Measurements from ENCODE around the gene KMT2D. TPM values are rescaled to one million over a fixed set of nuclear protein-coding genes. Genes with fewer than 3 reads are reported as not detected.

Gene KMT2D
- total RNA-seq, 1 donor from 2014 or later = 38.8 TPM

DNA sequence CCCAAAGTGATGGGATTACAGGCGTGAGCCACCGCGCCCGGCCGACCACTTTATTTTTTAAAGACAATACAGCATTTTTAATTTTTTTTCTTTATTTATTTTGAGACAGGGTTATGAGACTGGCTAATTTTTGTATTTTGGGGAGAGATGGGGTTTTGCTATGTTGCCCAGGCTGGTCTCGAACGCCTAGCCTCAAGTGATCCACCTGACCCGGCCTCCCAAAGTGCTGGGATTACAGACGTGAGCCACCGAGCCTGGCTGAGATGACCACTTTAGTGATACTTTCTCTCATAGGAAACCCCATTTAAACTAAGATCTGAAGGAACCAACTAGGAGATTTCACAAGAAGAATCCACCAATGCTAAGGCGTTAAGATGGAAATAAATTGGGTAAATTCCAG, 10.4 kb upstream of the KMT2D start:
- no peak overlapping the region for H3K4me3 ChIP-seq
- TF ChIP-seq POLR2AphosphoS5 (IDR thresholded peaks at IDR 0.05; ENCODE audit: insufficient read depth in 1 of 2, low read depth in 1 of 2) (no peak), POLR2A (IDR thresholded peaks at IDR 0.05) (no peak)
- TF ChIP-seq, protein P1, sequence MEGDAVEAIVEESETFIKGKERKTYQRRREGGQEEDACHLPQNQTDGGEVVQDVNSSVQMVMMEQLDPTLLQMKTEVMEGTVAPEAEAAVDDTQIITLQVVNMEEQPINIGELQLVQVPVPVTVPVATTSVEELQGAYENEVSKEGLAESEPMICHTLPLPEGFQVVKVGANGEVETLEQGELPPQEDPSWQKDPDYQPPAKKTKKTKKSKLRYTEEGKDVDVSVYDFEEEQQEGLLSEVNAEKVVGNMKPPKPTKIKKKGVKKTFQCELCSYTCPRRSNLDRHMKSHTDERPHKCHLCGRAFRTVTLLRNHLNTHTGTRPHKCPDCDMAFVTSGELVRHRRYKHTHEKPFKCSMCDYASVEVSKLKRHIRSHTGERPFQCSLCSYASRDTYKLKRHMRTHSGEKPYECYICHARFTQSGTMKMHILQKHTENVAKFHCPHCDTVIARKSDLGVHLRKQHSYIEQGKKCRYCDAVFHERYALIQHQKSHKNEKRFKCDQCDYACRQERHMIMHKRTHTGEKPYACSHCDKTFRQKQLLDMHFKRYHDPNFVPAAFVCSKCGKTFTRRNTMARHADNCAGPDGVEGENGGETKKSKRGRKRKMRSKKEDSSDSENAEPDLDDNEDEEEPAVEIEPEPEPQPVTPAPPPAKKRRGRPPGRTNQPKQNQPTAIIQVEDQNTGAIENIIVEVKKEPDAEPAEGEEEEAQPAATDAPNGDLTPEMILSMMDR (IDR thresholded peaks at IDR 0.05) = no peak

DNA sequence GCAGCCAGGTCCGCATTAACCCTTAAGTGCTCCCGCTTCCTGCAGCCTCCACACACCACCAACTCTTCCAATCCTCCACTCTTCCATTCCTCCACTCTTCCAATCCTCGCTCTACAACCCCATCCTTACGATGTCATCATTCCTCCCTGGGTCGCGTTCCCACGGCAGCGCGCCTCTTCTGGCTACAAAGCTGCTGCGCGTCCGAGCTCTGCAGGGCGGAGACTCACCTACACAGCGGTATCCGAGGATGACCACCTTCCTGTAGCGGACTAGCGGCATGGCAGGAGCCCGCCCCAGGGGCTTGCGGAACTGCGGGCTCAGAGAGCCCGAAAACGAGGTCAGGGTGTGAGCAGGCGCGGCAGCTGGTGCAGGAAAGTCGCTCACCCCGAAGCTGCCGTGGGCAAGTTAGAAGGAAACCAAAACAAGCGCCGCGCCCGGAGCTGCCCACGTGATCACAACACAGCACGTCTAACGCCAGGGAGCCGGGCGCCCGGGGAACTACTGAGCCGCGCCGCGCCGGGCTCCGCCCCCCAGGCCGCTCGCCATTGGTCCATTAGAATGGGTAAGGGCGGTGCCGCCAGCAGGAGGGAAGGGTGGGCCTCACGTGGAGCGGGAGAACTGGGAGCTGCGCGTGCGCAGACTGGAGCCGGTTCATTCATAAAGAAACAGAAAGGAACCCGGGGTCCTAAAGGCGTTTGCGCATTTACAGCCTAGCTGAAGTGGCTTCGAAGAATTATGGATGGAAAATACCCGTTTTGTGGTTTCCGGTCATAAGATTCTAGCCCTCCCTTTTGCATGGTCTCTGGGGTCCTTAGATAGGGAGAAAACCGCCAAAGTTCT, 9.1 kb upstream of the KMT2D start, which contains the start of gene RHEBL1:
Gene RHEBL1, minus strand, starts transcription at position 473 of the 840 bp plus-strand sequence. Its CDS starts 194 bp downstream, at position 279.
- TF ChIP-seq POLR2A (IDR thresholded peaks at IDR 0.05) (no peak), POLR2AphosphoS5 (IDR thresholded peaks at IDR 0.05; ENCODE audit: insufficient read depth in 1 of 2, low read depth in 1 of 2) (peak; percentile 81 to 98)
- TF ChIP-seq, protein P1 (IDR thresholded peaks at IDR 0.05) = peak in 2 of 3 experiments; percentile 2 to 18
- no peaks in the 10 kb centered on the region for H3K27me3 ChIP-seq
- intact Hi-C loops (cut with DNase I) = loop anchor here (10.0 kb wide), 1 partner anchor 55 kb away; no protein-coding TSS in a partner anchor
- H3K9me3 ChIP-seq = no peaks in the 10 kb centered on the region
- peak in 1 of 2 donors; percentile 98 for DNase-seq (ENCODE audit: extremely low spot score in 2 of 2)
- H3K4me3 ChIP-seq = peak within 1 kb of the TSS; percentile 59
- peak within 1 kb of the TSS; percentile 72 for H3K27ac ChIP-seq
- peaks cover 13% of the 10 kb centered on the region for H3K4me1 ChIP-seq
- no peaks in the 10 kb centered on the region for H3K36me3 ChIP-seq

More for the DNA sequence above, 10.4 kb upstream of the KMT2D start:
- Histone ChIP-seq H3K9me3 (no peaks in the 10 kb centered on the region), H3K27me3 (no peaks in the 10 kb centered on the region), H3K36me3 (no peaks in the 10 kb centered on the region), H3K4me1 (peaks cover 13% of the 10 kb centered on the region), H3K27ac (no peak overlapping the region)
- intact Hi-C loops (cut with DNase I) = no loop called here
- no peak for DNase-seq (ENCODE audit: extremely low spot score in 2 of 2)

- TF ChIP-seq POLR2A (IDR thresholded peaks at IDR 0.05) (no peak), POLR2AphosphoS5 (IDR thresholded peaks at IDR 0.05; ENCODE audit: insufficient read depth in 1 of 2, low read depth in 1 of 2) (no peak)
- TF ChIP-seq, protein P1 (IDR thresholded peaks at IDR 0.05) = no peak
- Histone ChIP-seq H3K4me1 (peaks cover 13% of the 10 kb centered on the region), H3K4me3 (peak overlapping the region; percentile 59), H3K27ac (peak overlapping the region; percentile 72), H3K27me3 (no peaks in the 10 kb centered on the region), H3K36me3 (no peaks in the 10 kb centered on the region), H3K9me3 (no peaks in the 10 kb centered on the region)
- DNase-seq (ENCODE audit: extremely low spot score in 2 of 2) = no peak
- intact Hi-C loops (cut with DNase I) = loop anchor here (10.0 kb wide), 1 partner anchor 56 kb away; no protein-coding TSS in a partner anchor
Observed at GRCh38 chr12:49068879-49069506, 8.4 kb upstream of the KMT2D start.

DNA sequence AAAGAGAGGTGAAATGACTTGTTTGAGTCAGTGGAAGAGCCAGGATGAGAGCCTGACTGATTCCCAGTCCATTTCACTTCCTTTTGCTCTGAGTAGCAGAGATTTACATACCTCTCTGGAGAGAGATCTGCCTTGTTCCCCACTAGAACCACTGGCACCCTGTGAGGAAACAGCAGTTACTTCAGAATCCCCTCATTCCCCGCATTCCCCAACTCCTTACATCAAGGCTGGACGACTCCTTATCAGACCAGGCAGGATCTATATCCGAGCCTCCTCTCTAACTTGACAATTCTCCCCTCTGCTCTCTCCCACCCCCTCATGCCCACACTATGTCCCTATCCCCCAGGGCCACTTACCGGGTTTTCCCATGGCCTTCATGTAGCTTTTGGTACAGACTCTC, 5.5 kb upstream of the KMT2D start:
- Histone ChIP-seq H3K4me3 (no peak overlapping the region), H3K9me3 (no peaks in the 10 kb centered on the region), H3K4me1 (peaks cover 21% of the 10 kb centered on the region), H3K27me3 (no peaks in the 10 kb centered on the region), H3K27ac (no peak overlapping the region), H3K36me3 (no peaks in the 10 kb centered on the region)
- TF ChIP-seq POLR2A (IDR thresholded peaks at IDR 0.05) (no peak), POLR2AphosphoS5 (IDR thresholded peaks at IDR 0.05; ENCODE audit: insufficient read depth in 1 of 2, low read depth in 1 of 2) (no peak)
- TF ChIP-seq, protein P1 (IDR thresholded peaks at IDR 0.05) = no peak
- no peak for DNase-seq (ENCODE audit: extremely low spot score in 2 of 2)
- intact Hi-C loops (cut with DNase I) = loop anchor here (10.0 kb wide), 1 partner anchor 59 kb away; no protein-coding TSS in a partner anchor
